Measurements from ENCODE around the gene EBF3.

The EBF3 gene, protein sequence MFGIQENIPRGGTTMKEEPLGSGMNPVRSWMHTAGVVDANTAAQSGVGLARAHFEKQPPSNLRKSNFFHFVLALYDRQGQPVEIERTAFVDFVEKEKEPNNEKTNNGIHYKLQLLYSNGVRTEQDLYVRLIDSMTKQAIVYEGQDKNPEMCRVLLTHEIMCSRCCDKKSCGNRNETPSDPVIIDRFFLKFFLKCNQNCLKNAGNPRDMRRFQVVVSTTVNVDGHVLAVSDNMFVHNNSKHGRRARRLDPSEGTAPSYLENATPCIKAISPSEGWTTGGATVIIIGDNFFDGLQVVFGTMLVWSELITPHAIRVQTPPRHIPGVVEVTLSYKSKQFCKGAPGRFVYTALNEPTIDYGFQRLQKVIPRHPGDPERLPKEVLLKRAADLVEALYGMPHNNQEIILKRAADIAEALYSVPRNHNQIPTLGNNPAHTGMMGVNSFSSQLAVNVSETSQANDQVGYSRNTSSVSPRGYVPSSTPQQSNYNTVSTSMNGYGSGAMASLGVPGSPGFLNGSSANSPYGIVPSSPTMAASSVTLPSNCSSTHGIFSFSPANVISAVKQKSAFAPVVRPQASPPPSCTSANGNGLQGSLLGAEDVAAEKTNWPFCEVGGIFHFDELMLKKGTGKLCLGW

DNA sequence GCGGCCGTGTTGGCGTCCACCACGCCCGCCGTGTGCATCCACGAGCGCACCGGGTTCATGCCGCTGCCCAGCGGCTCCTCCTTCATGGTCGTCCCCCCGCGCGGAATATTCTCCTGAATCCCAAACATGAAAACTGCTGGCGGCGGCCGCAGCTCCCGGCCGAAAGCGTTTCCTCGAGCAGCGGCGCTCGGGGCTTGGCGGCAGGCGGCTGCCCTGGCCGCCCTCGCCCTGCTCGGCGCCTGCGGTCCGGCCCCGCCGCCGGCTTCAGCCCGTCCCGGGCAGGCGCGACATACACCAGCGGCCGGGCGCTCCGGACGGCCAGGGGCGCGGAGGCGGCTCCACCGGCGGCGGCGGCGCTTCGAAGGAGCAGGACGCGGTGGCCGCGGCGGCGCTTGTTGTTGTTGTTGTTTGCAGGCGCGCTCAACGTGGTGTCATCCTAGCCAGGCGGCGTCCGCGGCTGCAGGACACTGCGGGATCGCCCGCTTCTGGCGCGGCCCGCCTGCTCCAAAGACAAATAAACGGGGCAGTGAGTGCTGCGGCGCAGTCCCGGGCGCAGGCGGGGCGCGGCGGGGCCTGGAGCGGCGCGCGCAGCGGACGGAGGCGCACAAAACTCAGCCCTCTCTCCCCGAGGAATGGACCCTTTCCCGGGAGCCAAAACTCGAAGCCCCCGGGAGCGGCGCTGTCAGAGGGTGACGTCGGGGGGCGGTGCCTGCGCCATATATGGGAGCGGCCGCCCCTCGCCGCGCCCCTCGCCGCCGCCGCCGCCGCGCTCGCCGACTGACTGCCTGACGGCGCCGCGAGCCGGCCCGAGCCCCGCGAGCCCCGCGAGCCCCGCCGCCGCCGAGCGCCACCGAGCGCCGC is at the start of gene EBF3:
TSS of gene EBF3 (minus strand) at position 634 of the 861 bp plus-strand sequence. CDS start at position 128, 506 bp downstream.
- peak; percentile 36 to 73 for DNase-seq

DNA sequence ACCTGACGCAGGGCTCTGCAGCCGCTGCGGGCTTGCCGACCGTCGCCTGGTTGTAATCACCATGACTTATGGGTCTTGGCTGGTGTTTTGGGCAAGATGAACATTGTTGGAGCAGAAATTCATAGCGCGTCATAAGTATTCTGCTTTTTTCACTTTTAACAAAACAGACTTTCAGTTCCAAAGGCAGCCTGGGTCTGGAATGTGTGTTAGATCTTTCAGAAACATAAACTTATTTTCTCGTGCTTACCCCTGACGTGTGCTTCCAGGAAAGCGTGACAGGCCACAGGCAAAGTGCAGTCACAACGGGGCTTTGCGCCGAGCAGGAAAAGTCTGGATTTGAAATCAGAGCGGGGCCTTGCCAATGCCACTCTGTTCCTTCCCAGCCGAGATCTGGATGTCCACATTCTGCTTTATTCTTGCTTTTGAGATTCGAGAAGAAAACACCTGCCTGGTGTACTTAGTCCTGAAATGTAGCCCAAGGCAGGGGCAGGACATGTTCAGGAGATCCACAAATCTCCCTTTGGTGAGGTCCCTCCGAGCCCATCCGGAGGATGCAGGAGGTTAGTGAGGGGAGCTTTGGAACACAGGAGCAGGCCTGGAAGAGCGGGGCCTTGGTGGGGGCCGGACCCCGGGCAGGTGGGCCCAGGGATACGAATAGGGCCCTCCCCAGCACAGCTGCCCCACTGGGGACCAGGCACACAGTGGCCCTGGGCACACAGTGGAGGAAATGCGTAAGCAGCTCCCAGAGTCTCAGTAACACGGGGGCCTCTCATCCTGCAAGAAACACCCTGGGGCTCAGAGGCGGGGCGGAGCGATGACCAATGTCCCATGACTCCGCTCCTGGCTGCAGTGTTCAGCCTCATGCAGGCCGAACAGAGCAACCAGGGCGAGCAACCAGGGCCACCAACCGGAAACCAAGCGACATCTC is 49.5 kb upstream of the EBF3 start:
- DNase-seq = no peak

DNA sequence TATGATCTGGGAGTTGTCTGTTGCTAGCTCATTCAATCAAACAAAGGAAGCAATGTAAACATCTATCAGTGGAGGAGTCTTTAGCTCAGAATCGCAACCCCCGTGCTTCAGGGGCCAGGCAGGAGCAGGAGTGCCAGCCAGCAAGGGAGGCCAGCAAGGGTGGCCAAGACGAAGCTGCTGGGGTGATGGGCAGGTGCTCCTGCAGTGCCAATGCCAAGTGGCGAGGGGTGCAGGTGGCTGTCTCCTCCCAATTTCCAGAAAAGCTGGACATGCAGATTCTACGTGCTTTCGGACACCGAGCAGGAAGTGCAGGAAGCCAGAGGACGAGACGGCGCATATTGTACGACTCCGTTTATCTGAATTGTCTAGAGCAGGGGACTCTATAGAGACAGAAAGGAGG is 48.1 kb upstream of the EBF3 start:
- DNase-seq = no peak

DNA sequence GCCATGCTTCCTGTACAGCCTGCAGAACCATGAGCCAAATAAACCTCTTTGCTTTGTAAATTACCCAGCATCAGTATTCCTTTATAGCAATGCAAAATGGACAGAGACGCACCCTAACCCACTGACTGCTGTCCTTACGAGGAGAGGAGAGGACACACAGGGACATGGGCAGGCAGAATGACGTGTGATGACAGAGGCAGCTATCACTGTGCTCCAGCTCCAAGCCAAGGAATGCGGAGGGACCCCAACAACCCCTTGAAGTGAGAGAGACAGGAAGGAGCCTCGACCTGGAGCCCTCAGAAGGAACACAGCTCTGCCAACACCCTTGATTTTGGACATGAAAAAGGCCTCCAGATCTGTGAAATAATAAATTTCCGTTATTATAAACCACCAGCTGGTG is 46.6 kb upstream of the EBF3 start:
- DNase-seq = no peak

DNA sequence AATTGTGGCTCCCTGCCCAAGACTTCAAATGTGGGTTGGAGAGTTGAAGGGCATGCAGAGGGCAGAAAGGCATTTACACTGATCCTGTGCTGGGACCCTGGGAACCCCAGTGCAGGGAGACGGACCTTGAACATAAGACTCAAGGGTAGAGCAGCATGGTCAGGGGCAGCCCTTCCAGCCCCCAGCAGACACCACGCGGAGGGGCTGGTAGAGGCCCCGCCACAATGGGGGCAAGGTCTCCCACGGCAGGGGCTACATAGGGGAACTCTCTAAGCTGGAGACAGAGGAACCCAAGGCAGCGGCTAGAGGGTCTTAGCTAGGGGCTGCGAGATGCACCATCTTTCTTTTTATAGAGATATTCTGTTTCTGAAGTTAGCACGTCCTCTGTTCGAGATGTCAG is 45.2 kb upstream of the EBF3 start:
- DNase-seq = no peak

DNA sequence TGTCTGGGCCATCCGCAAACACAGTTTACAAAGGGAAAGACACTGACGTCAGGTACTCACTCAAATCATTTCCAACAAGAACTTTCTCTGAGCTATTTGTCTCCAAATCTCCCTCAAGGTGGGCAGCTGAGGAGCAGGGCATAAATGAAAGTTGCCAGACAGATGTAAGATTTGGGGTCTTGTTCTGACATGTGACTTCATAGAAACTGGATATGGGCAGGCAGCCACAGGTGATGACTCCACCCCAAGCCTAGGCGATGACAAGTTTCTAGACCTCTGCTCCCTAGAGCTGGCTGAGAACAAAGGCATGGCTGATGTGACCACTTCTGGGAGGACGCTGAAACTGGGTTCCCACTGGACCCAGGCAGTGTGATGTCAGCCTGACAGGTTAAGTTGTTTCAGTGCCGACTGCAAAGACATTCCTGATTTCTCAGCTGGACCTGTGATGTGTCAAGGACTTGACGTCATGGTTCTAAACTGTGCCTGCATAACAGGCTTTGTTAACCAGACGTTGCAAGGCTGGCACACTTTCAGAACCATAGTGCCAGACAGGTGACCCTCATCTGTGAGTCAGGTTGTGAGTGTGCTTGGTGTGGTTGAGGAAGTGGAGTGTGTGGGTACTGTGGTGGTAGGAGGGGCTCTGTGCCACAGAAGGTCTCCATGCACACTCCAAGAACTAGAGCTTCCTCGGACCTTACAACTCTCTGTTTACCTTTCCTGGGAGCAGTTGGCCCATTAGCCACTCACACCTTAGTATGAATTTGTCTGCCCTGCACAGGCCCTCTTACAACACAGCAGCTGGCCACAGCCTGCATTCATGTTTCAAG is 39.9 kb upstream of the EBF3 start:
- DNase-seq = no peak

DNA sequence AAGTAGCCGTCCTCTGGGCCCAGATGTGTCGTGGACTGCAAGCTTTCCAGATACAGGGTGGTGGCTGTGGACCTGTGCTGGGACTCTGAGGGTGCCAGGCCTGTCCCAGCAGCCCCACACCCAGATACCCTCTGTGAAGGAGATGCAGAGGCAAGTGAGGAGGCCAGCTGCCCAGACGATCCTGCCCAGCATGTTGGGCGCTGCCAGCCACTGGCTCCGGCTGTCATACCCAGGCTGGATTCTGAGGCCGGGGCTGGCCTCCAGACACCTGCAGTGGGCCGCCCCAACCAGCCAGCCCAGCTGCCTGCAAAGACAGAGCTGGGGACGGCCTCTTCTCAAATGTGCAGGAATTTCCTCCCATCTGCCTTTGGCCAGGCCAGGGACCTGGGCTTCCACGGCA is 39.1 kb upstream of the EBF3 start:
- DNase-seq = no peak

DNA sequence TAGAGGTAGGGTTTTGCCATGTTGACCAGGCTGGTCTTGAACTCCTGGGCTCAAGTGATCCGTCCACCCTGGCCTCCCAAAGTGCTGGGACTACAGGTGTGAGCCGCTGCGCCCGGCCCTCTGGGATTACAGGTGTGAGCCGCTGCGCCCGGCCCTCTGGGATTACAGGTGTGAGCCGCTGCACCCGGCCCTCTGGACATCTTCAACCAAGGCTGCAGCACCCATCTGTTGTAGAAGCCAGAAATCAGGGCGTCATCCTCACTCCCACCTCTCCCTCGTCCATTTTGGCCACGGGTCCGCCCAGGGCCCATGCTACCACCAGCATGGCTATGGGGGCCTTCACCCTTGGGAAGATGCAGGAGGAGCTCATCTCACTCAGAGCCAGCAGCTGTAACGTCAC is 38.5 kb upstream of the EBF3 start:
- DNase-seq = no peak

DNA sequence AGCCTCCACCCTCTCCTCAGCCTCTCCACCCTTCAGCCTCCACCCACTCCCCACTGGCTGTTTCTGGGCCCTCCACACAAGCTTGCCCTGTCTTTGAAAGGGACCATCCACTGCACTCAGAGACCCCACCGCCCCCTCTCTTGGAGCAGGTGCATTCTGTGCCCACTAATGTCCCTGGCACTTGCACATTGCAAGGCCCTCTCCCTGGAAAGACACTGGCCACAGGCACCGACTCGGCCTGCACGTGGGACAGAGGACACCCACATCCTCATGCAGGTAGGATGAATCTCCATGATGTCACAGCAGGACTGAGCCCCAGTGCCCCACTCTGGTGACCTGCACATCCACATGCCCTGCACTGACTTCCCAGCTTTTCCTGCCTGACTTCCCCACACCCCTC is 36.8 kb upstream of the EBF3 start:
- no peak for DNase-seq

DNA sequence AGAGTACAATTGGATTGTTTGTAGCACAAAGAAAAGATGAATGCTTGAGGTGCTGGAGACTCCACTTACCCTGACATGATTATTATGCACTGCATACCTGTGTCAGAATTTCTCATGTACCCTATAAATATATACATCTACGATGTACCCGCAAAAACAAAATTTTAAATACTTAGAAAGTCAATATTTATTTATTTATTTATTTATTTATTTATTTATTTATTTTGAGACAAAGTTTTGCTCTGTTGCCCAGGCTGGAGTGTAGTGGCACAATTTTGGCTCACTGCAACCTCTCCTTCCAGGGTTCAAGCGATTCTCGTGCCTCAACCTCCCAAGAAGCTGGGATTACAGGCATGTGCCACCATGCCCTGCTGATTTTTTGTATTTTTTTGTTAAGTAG is 35.1 kb upstream of the EBF3 start:
- DNase-seq = no peak

DNA sequence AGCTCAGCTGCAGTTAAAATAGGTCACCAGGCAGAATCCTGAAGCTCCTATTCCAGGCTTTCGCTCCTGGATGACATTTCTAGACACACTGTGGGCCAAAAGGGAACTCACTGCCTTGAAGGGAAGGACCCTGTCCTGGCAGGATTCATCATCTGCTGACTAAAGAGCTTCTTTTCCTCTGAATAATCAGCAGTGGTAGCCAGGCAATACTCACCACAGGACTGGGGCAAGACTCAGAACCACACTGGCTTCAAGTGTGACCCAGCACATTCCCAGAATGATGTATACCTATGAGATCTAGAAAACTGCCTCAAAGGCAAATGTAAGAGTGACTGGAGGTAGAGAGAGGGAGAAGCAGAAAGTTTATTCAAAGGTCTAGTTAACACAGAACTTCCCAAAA is 29.5 kb upstream of the EBF3 start:
- no peak for DNase-seq

DNA sequence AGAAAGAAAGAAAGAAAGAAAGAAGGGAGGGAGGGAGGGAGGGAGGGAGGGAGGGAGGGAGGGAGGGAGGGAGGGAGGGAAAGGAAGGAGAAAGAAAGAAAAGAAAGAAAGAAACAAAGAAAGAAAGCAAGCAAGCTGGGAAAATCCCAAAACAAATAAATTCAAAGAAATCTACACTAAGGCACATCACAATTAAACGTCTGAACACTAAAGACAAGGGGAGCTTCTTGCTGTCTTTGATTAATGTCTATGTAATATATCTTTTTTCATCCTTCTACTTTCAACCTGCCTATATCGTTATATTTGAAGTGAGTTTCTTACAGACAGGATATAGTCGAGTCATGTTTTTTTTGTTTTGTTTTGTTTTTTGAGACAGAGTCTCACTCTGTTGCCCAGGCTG is 28.3 kb upstream of the EBF3 start:
- no peak for DNase-seq

DNA sequence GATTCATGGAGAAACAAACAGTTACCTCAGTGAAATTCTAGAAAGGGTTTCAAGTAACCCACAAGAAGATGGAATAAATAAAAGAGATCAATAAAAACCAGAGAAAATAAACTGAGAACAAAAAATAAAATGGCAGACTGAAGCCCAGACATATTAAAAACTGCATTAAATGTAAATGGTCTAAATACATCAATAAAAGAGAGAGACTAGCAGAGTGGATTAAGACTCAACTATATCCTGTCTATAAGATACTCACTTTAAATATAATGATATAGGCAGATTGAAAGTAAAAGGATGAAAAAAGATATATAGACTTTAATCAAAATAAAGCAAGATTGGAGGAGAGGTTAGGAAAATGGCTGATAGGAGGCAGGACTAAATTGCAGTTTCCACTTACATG is 18.8 kb upstream of the EBF3 start:
- DNase-seq = no peak

DNA sequence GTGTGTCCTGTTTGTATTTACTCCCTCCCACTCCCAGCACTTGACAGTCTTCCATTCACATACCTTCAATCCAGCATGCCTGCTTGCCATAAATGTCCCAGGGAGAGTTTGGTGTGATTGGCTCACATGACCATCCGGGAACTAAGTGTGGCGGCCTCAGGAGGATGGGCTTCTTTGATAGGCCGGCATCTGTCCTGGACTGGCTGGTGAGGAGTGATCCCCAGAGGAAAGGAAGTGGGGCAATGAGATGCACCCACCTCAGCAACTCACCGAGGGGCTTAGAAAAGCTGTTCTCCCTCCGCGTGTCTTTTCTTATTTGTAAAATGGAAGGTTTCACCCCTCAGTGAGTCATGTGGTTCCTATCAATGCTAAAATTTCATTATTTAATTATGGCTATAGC is 14.9 kb upstream of the EBF3 start:
- DNase-seq = no peak

DNA sequence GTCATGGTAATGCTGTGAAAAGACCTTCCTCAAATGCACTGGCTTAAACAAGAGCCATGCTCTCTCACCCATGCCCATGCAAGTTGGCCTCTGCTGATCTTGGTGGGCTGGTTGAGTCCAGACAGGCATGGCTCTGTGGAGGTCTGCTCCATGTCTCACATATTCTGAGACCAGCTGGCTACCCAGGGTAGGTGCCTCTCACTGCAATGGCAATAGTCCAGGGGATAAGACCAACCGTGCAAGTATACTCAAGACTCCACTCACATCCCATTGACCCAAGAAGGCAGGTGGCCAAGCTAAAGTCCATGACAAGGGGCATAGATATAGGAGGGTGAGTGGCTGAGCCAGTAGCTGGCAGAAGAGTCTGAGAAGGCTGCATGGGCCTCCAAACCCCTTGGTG is 14.2 kb upstream of the EBF3 start:
- no peak for DNase-seq

DNA sequence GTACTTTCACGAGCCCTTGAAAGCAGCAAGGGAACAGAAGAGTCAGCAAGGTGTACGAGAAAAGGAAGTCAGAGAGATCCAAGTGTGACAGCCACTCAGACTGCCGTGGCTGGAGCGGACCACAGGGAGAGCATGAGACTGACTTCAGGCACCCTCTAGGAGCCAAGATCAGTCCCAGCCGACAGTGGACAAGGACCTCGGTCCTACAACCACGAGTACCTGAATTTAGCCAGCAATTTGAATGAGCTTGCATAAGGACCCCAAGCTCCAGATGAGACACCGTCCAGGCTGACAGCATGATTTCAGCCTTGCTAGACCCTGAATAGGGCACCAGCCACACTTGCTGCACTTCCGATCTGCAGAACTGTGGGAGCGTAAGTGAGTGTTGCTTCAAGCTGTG is 13.7 kb upstream of the EBF3 start:
- no peak for DNase-seq

DNA sequence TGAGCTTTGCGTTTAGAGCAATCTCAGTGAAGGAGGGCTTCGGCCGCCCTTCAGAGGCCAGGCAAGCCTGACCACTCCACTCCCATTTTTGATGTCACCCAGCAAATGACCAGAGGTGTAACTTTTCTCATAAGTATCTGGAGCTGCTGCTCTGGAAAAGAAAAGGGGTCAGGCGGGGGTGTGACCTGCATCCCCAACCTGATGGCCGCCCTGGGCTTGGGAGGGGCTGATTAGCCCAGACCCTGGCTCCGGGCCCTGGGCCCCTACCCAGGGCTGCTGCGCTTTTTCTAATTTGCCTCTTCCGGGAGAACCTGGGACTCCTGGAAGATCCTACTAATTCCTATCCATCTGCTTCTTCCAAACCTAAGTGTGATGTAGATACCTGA is 9.6 kb upstream of the EBF3 start:
- no peak for DNase-seq

DNA sequence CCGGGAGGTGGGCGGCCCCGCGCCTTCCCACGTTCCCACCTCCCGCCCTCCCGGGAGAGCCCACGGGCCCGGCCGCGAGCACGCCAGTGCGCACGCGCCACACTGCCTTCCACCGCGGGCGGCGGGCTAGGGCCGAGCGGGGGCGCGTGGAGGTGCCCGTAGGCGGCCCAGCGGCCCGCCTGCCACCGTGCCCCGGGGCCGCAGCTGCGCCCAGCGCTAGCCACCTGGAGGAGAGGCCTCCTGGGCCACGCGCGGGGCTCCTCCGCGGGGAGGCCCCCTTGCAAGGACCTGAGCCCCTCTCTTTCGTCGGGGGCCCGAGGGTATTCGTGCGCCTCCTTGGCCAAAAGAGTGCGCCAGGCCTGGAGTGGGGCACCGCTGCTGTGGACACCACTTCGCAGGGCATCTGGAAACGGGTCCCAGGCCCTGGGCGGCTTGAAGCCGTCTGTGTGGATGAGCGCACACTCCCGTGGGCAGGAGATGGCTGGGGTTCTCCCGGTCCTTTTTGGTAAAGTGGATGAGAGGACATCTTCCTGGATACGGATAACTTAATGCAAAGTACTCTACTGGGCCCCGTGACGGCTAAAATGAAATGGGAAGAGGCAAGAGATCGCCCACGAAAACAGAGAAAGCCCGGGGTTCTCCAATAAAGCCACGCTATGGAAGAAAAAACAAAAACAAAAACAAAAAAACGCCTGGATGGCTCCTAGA is 9.0 kb upstream of the EBF3 start:
- no peak for DNase-seq

DNA sequence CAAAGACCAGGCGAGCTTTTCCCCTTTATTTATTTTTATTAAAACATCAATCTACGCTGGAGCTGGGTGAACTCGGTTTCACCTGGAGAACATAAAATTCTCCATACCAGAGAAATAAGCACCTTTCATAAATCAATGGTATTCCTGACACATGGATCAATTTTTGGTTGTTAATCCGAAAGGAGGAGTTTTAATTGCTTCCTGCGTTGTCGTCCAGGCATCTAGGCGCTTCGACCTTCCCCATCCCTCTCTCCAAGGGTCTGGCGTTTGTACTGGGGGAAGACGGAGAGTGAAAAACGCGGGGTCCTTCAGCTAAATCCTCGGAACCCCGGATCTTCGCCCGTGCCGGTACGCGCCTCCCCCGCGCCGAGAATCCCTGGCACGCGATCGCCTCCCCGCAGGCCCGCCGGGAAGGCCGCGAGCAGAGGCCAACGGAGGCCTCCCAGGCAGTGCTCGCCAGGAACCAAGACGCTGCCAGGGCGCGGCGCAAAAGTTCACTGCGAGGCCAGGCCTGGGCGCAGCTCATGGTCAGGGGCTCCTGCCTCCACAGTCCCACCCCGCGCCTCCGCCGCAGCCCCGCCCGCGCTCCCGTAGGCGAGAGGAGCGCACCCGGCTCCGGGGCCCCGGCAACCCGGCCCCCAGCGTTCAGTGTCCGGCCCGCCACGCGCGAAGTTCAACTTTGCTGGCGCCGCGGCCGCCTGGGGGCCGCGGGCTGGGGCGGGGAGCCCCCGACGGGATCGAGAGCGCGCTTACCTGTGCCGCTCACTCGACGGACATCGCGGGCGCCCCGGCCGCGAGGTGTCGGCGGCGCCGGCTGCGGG is 8.3 kb upstream of the EBF3 start:
- DNase-seq = no peak
